ENCODE data around the gene TRIM17. TPM values are rescaled to one million over a fixed set of nuclear protein-coding genes. Genes with fewer than 3 reads are reported as not detected.
A peak's percentile ranks its signal among the peaks of the same experiment; 100 is the strongest.

Gene TRIM17
- total and polyA plus RNA-seq, 2 of the 13 experiments (the other 11 are each of a cell fraction or from before 2014, with no cell fraction given) = 0.32 to 0.64 TPM

- no peaks in the 10 kb centered on the region for H3K79me2 ChIP-seq (ENCODE audit: insufficient read depth, low read length)
- no peaks in the 10 kb centered on the region for H3K36me3 ChIP-seq (replicated peaks in 1 of 2; ENCODE audit: control insufficient read depth in 1 of 2, insufficient read depth in 2 of 2, low read length in 2 of 2)
- POLR2A ChIA-PET = no interaction called here
- no TSS peak for BruUV-seq (replicated peaks)
- in situ Hi-C loops (cut with HindIII; ENCODE audit: extremely low pct_ligation_motif_present, low pct_unique_long_range_greater_than_20kb) = no loop called here
- no peak overlapping the region for H3K4me2 ChIP-seq (ENCODE audit: low read depth, low read length)
- no peaks in the 10 kb centered on the region for H3K9me3 ChIP-seq (ENCODE audit: low read length)
- no peak overlapping the region for H2AFZ ChIP-seq (ENCODE audit: low read length)
- ATAC-seq (no peak), DNase-seq (ENCODE audit: low spot score) (no peak), FAIRE-seq (no peak)
- no peaks in the 10 kb centered on the region; the same call in 1 of the 2 replicates for H4K20me1 ChIP-seq (ENCODE audit: insufficient read depth, low read length)
- no peak overlapping the region for H3K9ac ChIP-seq (ENCODE audit: insufficient read depth, low read depth, low read length)
- no peak overlapping the region for H3K27ac ChIP-seq (ENCODE audit: extremely low read length, insufficient read depth, low read length)
- no peak for TF ChIP-seq NR2C2 (CRISPR knock-in tag; IDR thresholded peaks at IDR 0.05; ENCODE audit: borderline replicate concordance)
- no peak for TF ChIP-seq FOXJ3 (CRISPR knock-in tag; IDR thresholded peaks at IDR 0.05; ENCODE audit: borderline replicate concordance)
- TF ChIP-seq MNT (IDR thresholded peaks at IDR 0.05) = 0 out of 2 replicates have a peak, but pooled peaks have one; percentile 11
- TF ChIP-seq HMGA1 (CRISPR knock-in tag; conservative IDR thresholded peaks at IDR 0.05) = no peak
- no peak for TF ChIP-seq ATF3 (CRISPR knock-in tag; IDR thresholded peaks at IDR 0.05)
- WGBS (ENCODE audit: low lambda C conversion rate) = 76% methylated on average over 41 of the region's 51 CpGs
- no peaks in the 10 kb centered on the region for H3K4me1 ChIP-seq (ENCODE audit: insufficient read depth, low read length)
- H3K27me3 ChIP-seq (ENCODE audit: control insufficient read depth in 1 of 2, insufficient read depth in 2 of 2, low read length in 2 of 2) = peaks cover 0 to 16% of the 10 kb centered on the region in 2 experiments; a peak in 1 of 5 replicates
- H3K4me3 ChIP-seq (replicated peaks in 1 of 3; ENCODE audit: insufficient read depth in 1 of 3, low read depth in 2 of 3, low read length in 3 of 3) = no peak overlapping the region
- CTCF ChIA-PET (ENCODE audit: low intra/inter-chr PET ratio, low total read pairs) = no interaction called here
- intact Hi-C loops (cut with micrococcal nuclease; ENCODE audit: unreplicated experiment) = no loop called here
These were observed 29.4 kb upstream of the TRIM17 start for GRCh38 chr1:228445843-228446650.

- Histone ChIP-seq H4K20me1 (ENCODE audit: insufficient read depth, low read length) (no peaks in the 10 kb centered on the region; the same call in 1 of the 2 replicates), H3K36me3 (replicated peaks in 1 of 2; ENCODE audit: control insufficient read depth in 1 of 2, insufficient read depth in 2 of 2, low read length in 2 of 2) (no peaks in the 10 kb centered on the region), H3K4me3 (replicated peaks in 1 of 3; ENCODE audit: insufficient read depth in 1 of 3, low read depth in 2 of 3, low read length in 3 of 3) (no peak overlapping the region), H3K27ac (ENCODE audit: extremely low read length, insufficient read depth, low read length) (no peak overlapping the region), H3K27me3 (ENCODE audit: control insufficient read depth in 1 of 2, insufficient read depth in 2 of 2, low read length in 2 of 2) (peaks cover 0 to 21% of the 10 kb centered on the region in 2 experiments; a peak in 1 of 5 replicates), H3K9ac (ENCODE audit: insufficient read depth, low read depth, low read length) (no peak overlapping the region), H2AFZ (ENCODE audit: low read length) (no peak overlapping the region), H3K79me2 (ENCODE audit: insufficient read depth, low read length) (no peaks in the 10 kb centered on the region), H3K4me2 (ENCODE audit: low read depth, low read length) (no peak overlapping the region), H3K9me3 (ENCODE audit: low read length) (no peaks in the 10 kb centered on the region), H3K4me1 (ENCODE audit: insufficient read depth, low read length) (no peaks in the 10 kb centered on the region)
- ATAC-seq = no peak
- CTCF ChIA-PET (ENCODE audit: low intra/inter-chr PET ratio, low total read pairs) = no interaction called here
- no TSS peak for BruUV-seq (replicated peaks)
- POLR2A ChIA-PET = no interaction called here
- intact Hi-C loops (cut with micrococcal nuclease; ENCODE audit: unreplicated experiment) (no loop called here), in situ Hi-C loops (cut with HindIII; ENCODE audit: extremely low pct_ligation_motif_present, low pct_unique_long_range_greater_than_20kb) (no loop called here)
- FAIRE-seq = no peak
- 19% methylated on average over 16 of the region's 16 CpGs for WGBS (ENCODE audit: low lambda C conversion rate)
- no peak for DNase-seq (ENCODE audit: low spot score)
- TF ChIP-seq TERF1 (CRISPR knock-in tag; IDR thresholded peaks at IDR 0.05) (no peak), MZF1 (CRISPR knock-in tag; IDR thresholded peaks at IDR 0.05; ENCODE audit: borderline replicate concordance) (no peak), MYPOP (CRISPR knock-in tag; IDR thresholded peaks at IDR 0.05) (no peak), ZNF512B (CRISPR knock-in tag; IDR thresholded peaks at IDR 0.05; ENCODE audit: borderline replicate concordance) (no peak)
These were observed 28.8 kb upstream of the TRIM17 start for GRCh38 chr1:228445490-228445842.
